Stimulated activated CD4-positive, alpha-beta T cell treated with anti-CD3 and anti-CD28 coated beads, Interleukin-1b, Interleukin-23, amount 100 ng/mL, for 48 hours (primary cell): ENCODE results near the gene GRK6.
A peak's percentile ranks its signal among the peaks of the same experiment; 100 is the strongest.

Experiments
- DNase-seq: peaks from one replicate; pipeline ENCODE4 v3.0.0-alpha.2; 2020

Gene GRK6

GRCh38 chr5:177490311-177490991 is 64.0 kb downstream of the GRK6 start:
- DNase-seq, result no peak

DNA sequence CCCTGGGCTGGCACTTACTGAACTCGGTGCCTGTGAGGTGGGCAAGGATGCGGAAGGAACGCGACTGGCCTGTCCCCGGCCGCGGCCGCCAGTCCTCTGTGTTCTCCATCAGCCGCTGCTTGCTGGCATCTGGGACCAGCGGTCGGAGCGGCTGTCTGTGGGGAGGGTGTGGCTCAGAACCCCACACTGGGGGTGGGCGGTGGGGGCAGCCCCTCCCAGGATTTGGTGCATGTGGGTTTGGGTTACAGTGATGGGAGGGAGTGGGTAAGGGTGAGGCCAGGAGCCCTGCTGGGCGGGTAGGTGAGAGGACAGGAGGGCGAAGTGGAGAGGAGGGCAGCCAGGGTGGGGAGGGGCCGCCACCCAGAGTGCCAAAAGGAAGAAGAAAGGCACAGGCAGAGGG is 64.5 kb downstream of the GRK6 start:
- DNase-seq, result no peak

DNA sequence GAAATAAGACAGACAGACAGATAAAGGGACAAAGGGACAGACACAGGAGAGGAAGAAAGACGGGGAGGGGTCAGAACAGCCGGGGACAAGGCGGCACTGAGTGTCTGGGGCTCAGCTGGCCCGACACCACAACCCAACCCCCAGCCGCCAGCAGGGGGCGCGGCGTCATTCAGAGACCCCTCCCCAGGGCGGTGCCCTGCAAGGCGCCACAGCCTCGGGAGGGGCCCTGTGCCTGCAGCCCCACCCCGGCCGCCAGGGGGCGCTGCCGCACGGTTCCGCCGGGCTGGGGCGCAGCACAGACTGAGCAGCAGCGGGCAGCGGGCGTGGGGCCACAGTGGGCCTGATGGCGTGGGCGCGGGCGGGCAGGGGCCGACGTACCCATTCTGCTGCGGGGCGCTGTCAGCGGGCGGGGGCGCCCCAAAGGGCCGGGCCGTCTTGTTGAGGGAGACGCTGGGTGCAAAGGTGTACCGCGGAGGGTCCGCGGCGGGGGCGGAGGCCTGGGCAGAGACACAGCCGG is 65.0 kb downstream of the GRK6 start:
- peak; percentile 52 for DNase-seq

- no peak for DNase-seq
Measured at GRCh38 chr5:177491983-177492746, 65.7 kb downstream of the GRK6 start.
